HG03135 (cell line): ENCODE data around the gene PLCL1.

ENCODE experiments used
- ATAC-seq: cut with Tn5 transposase; IDR thresholded peaks from one replicate; pipeline ENCODE4 v1.9.1; 2021; ENCODE audit warnings: mild to moderate bottlenecking, moderate library complexity; ENCODE audit not compliant: unreplicated experiment

PLCL1 gene

GRCh38 chr2:197924483-197924882 is 120.1 kb downstream of the PLCL1 start:
- no peak for ATAC-seq

- no peak for ATAC-seq
Observed at GRCh38 chr2:197925204-197925603, 120.8 kb downstream of the PLCL1 start.

GRCh38 chr2:197925976-197926375 is 121.6 kb downstream of the PLCL1 start:
- no peak for ATAC-seq

- ATAC-seq, result no peak
Observed at GRCh38 chr2:197926673-197927072, 122.3 kb downstream of the PLCL1 start.

GRCh38 chr2:197927994-197928393 is 123.6 kb downstream of the PLCL1 start:
- no peak for ATAC-seq

GRCh38 chr2:197929008-197929885 is 124.9 kb downstream of the PLCL1 start:
- ATAC-seq, result no peak

GRCh38 chr2:197929886-197930227 is 125.5 kb downstream of the PLCL1 start:
- ATAC-seq, result no peak

- ATAC-seq, result no peak
Observed at GRCh38 chr2:197930570-197931278, 126.3 kb downstream of the PLCL1 start.

- ATAC-seq, result no peak
Observed at GRCh38 chr2:197931661-197932312, 127.4 kb downstream of the PLCL1 start.

GRCh38 chr2:197932374-197932773 is 128.0 kb downstream of the PLCL1 start:
- no peak for ATAC-seq

GRCh38 chr2:197934261-197934933 is 130.0 kb downstream of the PLCL1 start:
- no peak for ATAC-seq

- ATAC-seq, result no peak
Observed at GRCh38 chr2:197934934-197935289, 130.5 kb downstream of the PLCL1 start.

- no peak for ATAC-seq
Observed at GRCh38 chr2:197937814-197938213, 133.4 kb downstream of the PLCL1 start.

GRCh38 chr2:197938555-197938954 is 134.2 kb downstream of the PLCL1 start:
- no peak for ATAC-seq

GRCh38 chr2:197939787-197940186 is 135.4 kb downstream of the PLCL1 start:
- ATAC-seq, result no peak

- ATAC-seq, result no peak
Observed at GRCh38 chr2:197940382-197940781, 136.0 kb downstream of the PLCL1 start.

GRCh38 chr2:197941715-197942114 is 137.3 kb downstream of the PLCL1 start:
- no peak for ATAC-seq

- no peak for ATAC-seq
Observed at GRCh38 chr2:197943731-197944130, 139.3 kb downstream of the PLCL1 start.

- no peak for ATAC-seq
Observed at GRCh38 chr2:197944416-197945096, 140.2 kb downstream of the PLCL1 start.

- no peak for ATAC-seq
Observed at GRCh38 chr2:197946562-197946961, 142.2 kb downstream of the PLCL1 start.
